H1 (cell line): ENCODE measurements around the gene PSMD12. TPM values are rescaled to one million over a fixed set of nuclear protein-coding genes. Genes with fewer than 3 reads are reported as not detected.
"Not testable (repeated sequence)": the region's sequence is repeated elsewhere in the genome, so short reads cannot be mapped to it uniquely, and the experiment has no call there.

Source experiments
- CTCF ChIA-PET: fragments of 300-600 bp; sonication (Branson Sonifier 250); formaldehyde crosslinking; loops from one replicate; lab custom pipeline; 2021; ENCODE audit not compliant: partially characterized antibody; lab: Charles Lee
- POLR2A ChIA-PET: fragments of 300-600 bp; sonication (Branson Sonifier 250); formaldehyde crosslinking; loops from one replicate; lab custom pipeline; 2021; ENCODE audit warnings: inconsistent platforms; ENCODE audit not compliant: partially characterized antibody; lab: Charles Lee
- DNase-seq, 2 experiments: peaks; one replicate each; pipeline versions ENCODE4 v3.0.0 to v3.0.0-alpha.2; 2010 to 2022; ENCODE audit warnings: low spot score in 2 of 2, low read depth in 1 of 2, mixed read lengths in 1 of 2
- FAIRE-seq: peaks from 2 replicates; lab custom pipeline; 2011; peaks lifted over from hg19 to GRCh38; lab: Jason Lieb, UNC
- H2AFZ ChIP-seq: 2 replicates; pipeline ENCODE4 v1.8.1; 2012; ENCODE audit warnings: low read length, inconsistent platforms
- H2AK5ac ChIP-seq: 2 replicates; pipeline ENCODE4 v1.6.1; 2013; ENCODE audit warnings: low read depth, low read length
- H2BK120ac ChIP-seq: replicated peaks from 2 replicates; pipeline ENCODE3; 2013; ENCODE audit warnings: low read depth, low read length, inconsistent platforms
- H2BK12ac ChIP-seq: 2 replicates; pipeline ENCODE4 v1.6.1; 2013; ENCODE audit warnings: low read depth, low read length
- H2BK15ac ChIP-seq: 2 replicates; pipeline ENCODE4 v1.6.1; 2013; ENCODE audit warnings: low read length
- H2BK20ac ChIP-seq: 2 replicates; pipeline ENCODE4 v1.6.1; 2013; ENCODE audit warnings: low read length
- H2BK5ac ChIP-seq: 2 replicates; pipeline ENCODE4 v1.6.1; 2013; ENCODE audit warnings: low read depth, low read length
- H3K14ac ChIP-seq: 2 replicates; pipeline ENCODE4 v1.6.1; 2013; ENCODE audit warnings: inconsistent platforms; ENCODE audit not compliant: insufficient read length
- H3K18ac ChIP-seq: 2 replicates; pipeline ENCODE4 v1.6.1; 2013; ENCODE audit warnings: low read length; ENCODE audit errors: extremely low read depth
- H3K23ac ChIP-seq: 2 replicates; pipeline ENCODE4 v1.6.1; 2013; ENCODE audit warnings: inconsistent platforms; ENCODE audit not compliant: insufficient read length
- H3K23me2 ChIP-seq: 2 replicates; pipeline ENCODE4 v1.6.1; 2013; ENCODE audit warnings: low read depth, low read length
- H3K27ac ChIP-seq: 2 replicates; pipeline ENCODE4 v1.6.1; 2011; ENCODE audit warnings: low read depth, low read length, inconsistent platforms
- H3K27me3 ChIP-seq, 4 experiments: replicated peaks in 1 of 4; 1 replicate in 1 of 4; 2 replicates in 3 of 4; pipeline versions ENCODE4 v1.6.1 to v1.8.1; 2011 to 2013; ENCODE audit warnings: low read length in 3 of 4, mild to moderate bottlenecking in 3 of 4, inconsistent platforms in 2 of 4, mixed read lengths in 2 of 4, moderate library complexity in 1 of 4; ENCODE audit not compliant: control insufficient read depth in 3 of 4, insufficient read depth in 3 of 4; ENCODE audit errors: extremely low read depth in 1 of 4
- H3K36me3 ChIP-seq, 4 experiments: 2 replicates each; pipeline versions ENCODE4 v1.6.1 to v1.8.1; 2011 to 2013; ENCODE audit warnings: mild to moderate bottlenecking in 4 of 4, low read length in 3 of 4, moderate library complexity in 2 of 4, control low read depth in 1 of 4, inconsistent platforms in 1 of 4; ENCODE audit not compliant: insufficient read depth in 4 of 4, control insufficient read depth in 2 of 4
- H3K4ac ChIP-seq: replicated peaks from 2 replicates; pipeline ENCODE3; 2013; ENCODE audit warnings: low read length, low read depth, mixed read lengths, inconsistent platforms; ENCODE audit not compliant: insufficient read length
- H3K4me1 ChIP-seq, 4 experiments: replicated peaks in 1 of 4; 1 replicate in 1 of 4; 2 replicates in 3 of 4; pipeline versions ENCODE4 v1.6.1 to v1.8.1; 2011 to 2013; ENCODE audit warnings: low read length in 3 of 4, inconsistent platforms in 2 of 4, mixed read lengths in 1 of 4; ENCODE audit not compliant: insufficient read depth in 4 of 4, control insufficient read depth in 3 of 4
- H3K4me2 ChIP-seq, 2 experiments: 2 replicates each; pipeline versions ENCODE4 v1.6.1 to v1.8.1; 2011 to 2013; ENCODE audit warnings: low read depth in 2 of 2, low read length in 2 of 2, control low read depth in 1 of 2, inconsistent platforms in 1 of 2, mild to moderate bottlenecking in 1 of 2; ENCODE audit not compliant: insufficient read depth in 1 of 2
- H3K4me3 ChIP-seq, 4 experiments: fragments of 200-600, 300-600 bp in 1 of 4; sonication (generic), shearing (Covaris generic), sonication (Bioruptor Twin) in 1 of 4; 2 replicates each; pipeline versions ENCODE4 v1.5.1 to v1.8.1; 2011 to 2016; ENCODE audit warnings: low read length in 4 of 4, low read depth in 3 of 4, control low read depth in 2 of 4, inconsistent platforms in 2 of 4, mild to moderate bottlenecking in 2 of 4, mixed read lengths in 1 of 4, moderate library complexity in 1 of 4; ENCODE audit not compliant: insufficient read depth in 2 of 4; ENCODE audit errors: extremely low read depth in 1 of 4
- H3K56ac ChIP-seq: replicated peaks from 2 replicates; pipeline ENCODE3; 2013; ENCODE audit warnings: low read depth, mild to moderate bottlenecking, mixed read lengths, low read length, inconsistent platforms; ENCODE audit not compliant: insufficient read length
- H3K79me1 ChIP-seq: 2 replicates; pipeline ENCODE4 v1.6.1; 2013; ENCODE audit warnings: low read depth, low read length, control low read depth
- H3K79me2 ChIP-seq, 2 experiments: 2 replicates each; pipeline versions ENCODE4 v1.6.1 to v1.8.1; 2012 to 2013; ENCODE audit warnings: low read length in 2 of 2, mild to moderate bottlenecking in 2 of 2, inconsistent platforms in 1 of 2; ENCODE audit not compliant: insufficient read depth in 2 of 2, control insufficient read depth in 1 of 2
- H3K9ac ChIP-seq, 4 experiments: replicated peaks in 1 of 4; 1 replicate in 1 of 4; 2 replicates in 3 of 4; pipeline versions ENCODE4 v1.6.1 to v1.8.1; 2011 to 2013; ENCODE audit warnings: low read depth in 3 of 4, low read length in 3 of 4, control low read depth in 2 of 4, mild to moderate bottlenecking in 2 of 4, moderate library complexity in 2 of 4, inconsistent platforms in 1 of 4; ENCODE audit errors: extremely low read depth in 1 of 4
- H3K9me3 ChIP-seq, 2 experiments: 2 replicates each; pipeline versions ENCODE4 v1.6.1 to v1.8.1; 2012 to 2013; ENCODE audit warnings: mild to moderate bottlenecking in 2 of 2, moderate library complexity in 2 of 2, control low read depth in 1 of 2, inconsistent platforms in 1 of 2, low read depth in 1 of 2, low read length in 1 of 2, mixed read lengths in 1 of 2; ENCODE audit not compliant: insufficient read depth in 2 of 2
- H4K20me1 ChIP-seq, 2 experiments: replicated peaks in 1 of 2; 2 replicates each; pipeline versions ENCODE3 to v1.8.1; 2011 to 2013; ENCODE audit warnings: inconsistent platforms in 2 of 2, low read length in 2 of 2, mild to moderate bottlenecking in 1 of 2; ENCODE audit not compliant: insufficient read depth in 2 of 2, control insufficient read depth in 1 of 2
- H4K5ac ChIP-seq: 2 replicates; pipeline ENCODE4 v1.6.1; 2013; ENCODE audit warnings: low read length, low read depth, mixed read lengths, inconsistent platforms; ENCODE audit not compliant: insufficient read length
- H4K8ac ChIP-seq: 2 replicates; pipeline ENCODE4 v1.8.0; 2013; ENCODE audit warnings: mild to moderate bottlenecking, moderate library complexity, low read length, inconsistent platforms; ENCODE audit not compliant: insufficient read depth; ENCODE audit errors: extremely low read depth
- H4K91ac ChIP-seq: replicated peaks from 2 replicates; pipeline ENCODE3; 2013; ENCODE audit warnings: low read length, mixed read lengths, inconsistent platforms; ENCODE audit not compliant: insufficient read length
- WGBS, 2 experiments: shearing (Covaris generic) in 1 of 2; methylation state at CpG; one replicate each; pipeline versions ENCODE4 v1.1.6 to v1.1.7; 2013 to 2015; ENCODE audit warnings: low lambda C conversion rate in 2 of 2, mixed read lengths in 2 of 2, inconsistent platforms in 1 of 2, low coverage in 1 of 2, missing lambda C conversion rate in 1 of 2; ENCODE audit not compliant: insufficient replicate concordance in 2 of 2, insufficient coverage in 1 of 2, insufficient read length in 1 of 2; ENCODE audit errors: extremely low coverage in 1 of 2, missing lambda C conversion rate in 1 of 2; 5-methylcytosine and 5-hydroxymethylcytosine counted together
- polyA plus RNA-seq, 7 experiments: library from polyadenylated mRNA; depleted of rRNA in 3 of 7; stranded (reverse) in 5 of 7; unstranded in 2 of 7; fragments of >200 nt in 5 of 7; fragments of 200-250 nt in 2 of 7; gene quantifications; 1 replicate in 5 of 7; 2 replicates in 1 of 7; 4 replicates in 1 of 7; pipeline versions ENCODE4 v1.2.1 to v1.2.3, GENCODE V29; 2011 to 2013; ENCODE audit warnings: missing spikeins in 2 of 7, mixed read lengths in 2 of 7
- total RNA-seq: library from RNA; stranded (reverse); fragmentation: NEBNext Ultra II Directional; extraction: Animal tissue kit (Norgen Biotek cat#: 25700); gene quantifications from 2 replicates; pipeline ENCODE4 v1.2.1, GENCODE V29; 2021

PSMD12 gene
- total and polyA plus RNA-seq, 2 of the 8 experiments (the other 6 are each of a cell fraction or from before 2014, with no cell fraction given), result 14.0 to 82.4 TPM

DNA sequence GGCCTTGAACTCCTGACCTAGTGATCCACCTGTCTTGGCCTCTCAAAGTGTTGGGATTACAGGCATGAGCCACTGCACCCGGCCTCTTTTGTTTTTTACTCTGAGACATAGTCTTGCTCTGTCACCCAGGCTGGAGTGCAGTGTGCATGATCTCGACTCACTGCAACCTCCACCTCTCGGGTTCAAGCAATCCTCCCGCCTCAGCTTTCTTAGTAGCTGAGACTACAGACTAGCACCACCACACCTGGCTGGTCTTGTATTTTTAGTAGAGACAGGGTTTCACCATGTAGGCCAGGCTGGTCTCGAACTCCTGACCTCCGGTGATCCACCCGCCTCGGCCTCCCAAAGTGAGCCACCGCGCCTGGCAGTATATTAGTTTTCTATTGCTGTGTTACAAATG, 22.2 kb upstream of the PSMD12 start:
- H3K79me1 ChIP-seq, H3K27ac ChIP-seq, H3K27me3 ChIP-seq, H2BK120ac ChIP-seq, H3K4me1 ChIP-seq, H2AFZ ChIP-seq, H2BK15ac ChIP-seq, H2BK12ac ChIP-seq, H3K4ac ChIP-seq, H3K9me3 ChIP-seq, FAIRE-seq, H4K8ac ChIP-seq, H4K20me1 ChIP-seq, H3K4me3 ChIP-seq, H3K23me2 ChIP-seq, H3K23ac ChIP-seq, H3K14ac ChIP-seq, H3K4me2 ChIP-seq, H2BK5ac ChIP-seq, H4K5ac ChIP-seq, H3K18ac ChIP-seq, H3K9ac ChIP-seq, H3K56ac ChIP-seq, H3K36me3 ChIP-seq, POLR2A ChIA-PET, DNase-seq, H2BK20ac ChIP-seq, H2AK5ac ChIP-seq, H4K91ac ChIP-seq: not testable (repeated sequence)
- CTCF ChIA-PET, result interaction anchor here (0.7 to 7.1 kb wide), 13 partner anchors 9 to 1585 kb away, joined by 3 to 63 read pairs (median 11); no protein-coding TSS in a partner anchor
- 96% methylated on average over 10 of the region's 10 CpGs; no CpG with 5 or more reads in 1 of the 2 experiments for WGBS, 2 experiments
- H3K79me2 ChIP-seq, result peaks cover 7 to 86% of the 10 kb centered on the region in 2 experiments
